ENCODE results near the gene MRPL37. TPM values are rescaled to one million over a fixed set of nuclear protein-coding genes. Genes with fewer than 3 reads are reported as not detected.

Gene MRPL37
- total and polyA plus RNA-seq, 8 donors: 17.5 to 49.2 (median 35.1) TPM

- no peak for TF ChIP-seq CTCF (IDR thresholded peaks at IDR 0.05)
- intact Hi-C loops (cut with DNase I): no loop called here
- no peaks in the 10 kb centered on the region for H3K9me3 ChIP-seq
- WGBS, 2 donors: 88 to 89% methylated on average over 12 of the region's 12 CpGs
- H3K27ac ChIP-seq: no peak overlapping the region
- no peak for FAIRE-seq
- no peak for ATAC-seq
- H3K4me3 ChIP-seq: no peak overlapping the region
- no peak for DNase-seq
- no peaks in the 10 kb centered on the region for H3K27me3 ChIP-seq
- peaks cover 0 to 22% (median 13%) of the 10 kb centered on the region in 3 donors for H3K36me3 ChIP-seq
- H3K4me1 ChIP-seq: peaks cover 9 to 17% (median 16%) of the 10 kb centered on the region in 3 donors
Measured at GRCh38 chr1:54221113-54221834, 21.3 kb downstream of the MRPL37 start.

GRCh38 chr1:54221867-54222484, 22.0 kb downstream of the MRPL37 start:
- Histone ChIP-seq H3K36me3 (peaks cover 0 to 15% (median 8%) of the 10 kb centered on the region in 3 donors), H3K27me3 (no peaks in the 10 kb centered on the region), H3K9me3 (no peaks in the 10 kb centered on the region), H3K27ac (no peak overlapping the region), H3K4me1 (peaks cover 9 to 17% (median 16%) of the 10 kb centered on the region in 3 donors), H3K4me3 (no peak overlapping the region)
- ATAC-seq (no peak), DNase-seq (no peak), FAIRE-seq (no peak)
- no peak for TF ChIP-seq CTCF (IDR thresholded peaks at IDR 0.05)
- intact Hi-C loops (cut with DNase I): no loop called here
- 95 to 100% methylated on average over 6 to 7 of the region's 7 CpGs for WGBS, 2 donors

GRCh38 chr1:54222711-54223110, 22.7 kb downstream of the MRPL37 start:
- H3K27ac ChIP-seq: no peak overlapping the region
- no peak overlapping the region for H3K4me3 ChIP-seq
- FAIRE-seq (no peak), ATAC-seq (no peak), DNase-seq (no peak)
- no peaks in the 10 kb centered on the region for H3K9me3 ChIP-seq
- peaks cover 13 to 20% (median 17%) of the 10 kb centered on the region in 3 donors for H3K4me1 ChIP-seq
- H3K36me3 ChIP-seq: peaks cover 0 to 7% (median 3%) of the 10 kb centered on the region in 3 donors
- intact Hi-C loops (cut with DNase I): no loop called here
- TF ChIP-seq CTCF (IDR thresholded peaks at IDR 0.05): no peak
- 75 to 81% methylated on average over 6 of the region's 6 CpGs for WGBS, 2 donors
- H3K27me3 ChIP-seq: no peaks in the 10 kb centered on the region

- Histone ChIP-seq H3K36me3 (no peaks in the 10 kb centered on the region), H3K27me3 (no peaks in the 10 kb centered on the region), H3K9me3 (no peaks in the 10 kb centered on the region), H3K4me3 (no peak overlapping the region), H3K27ac (no peak overlapping the region), H3K4me1 (peaks cover 13 to 21% (median 16%) of the 10 kb centered on the region in 3 donors)
- WGBS, 2 donors: 91 to 92% methylated on average over 15 to 16 of the region's 16 CpGs
- FAIRE-seq: no peak
- TF ChIP-seq CTCF (IDR thresholded peaks at IDR 0.05): no peak
- intact Hi-C loops (cut with DNase I): no loop called here
- ATAC-seq: no peak
- no peak for DNase-seq
Measured at GRCh38 chr1:54223441-54224202, 23.7 kb downstream of the MRPL37 start.
